Measurements from ENCODE around the gene MIS18BP1. TPM values are rescaled to one million over a fixed set of nuclear protein-coding genes. Genes with fewer than 3 reads are reported as not detected.
"Not testable (repeated sequence)": the region's sequence is repeated elsewhere in the genome, so short reads cannot be mapped to it uniquely, and the experiment has no call there.

Gene MIS18BP1
- total RNA-seq, 1 donor from 2014 or later: 26.8 TPM

- no peak overlapping the region for H3K4me3 ChIP-seq (ENCODE audit: low read depth, low read length)
- no peak for DNase-seq (ENCODE audit: low read depth)
- TF ChIP-seq CTCF (conservative IDR thresholded peaks at IDR 0.05; ENCODE audit: low read depth, low read length): no peak
Measured at GRCh38 chr14:45246691-45247090, 6.3 kb downstream of the MIS18BP1 start.

- no peak for DNase-seq (ENCODE audit: low read depth)
- TF ChIP-seq CTCF (conservative IDR thresholded peaks at IDR 0.05; ENCODE audit: low read depth, low read length): no peak
- H3K4me3 ChIP-seq (ENCODE audit: low read depth, low read length): no peak overlapping the region
Measured at GRCh38 chr14:45246151-45246550, 6.9 kb downstream of the MIS18BP1 start.

GRCh38 chr14:45242706-45243105 is 10.3 kb downstream of the MIS18BP1 start:
- no peak for DNase-seq (ENCODE audit: low read depth)
- H3K4me3 ChIP-seq (ENCODE audit: low read depth, low read length): no peak overlapping the region
- TF ChIP-seq CTCF (conservative IDR thresholded peaks at IDR 0.05; ENCODE audit: low read depth, low read length): no peak

GRCh38 chr14:45238988-45239387 is 14.0 kb downstream of the MIS18BP1 start:
- no peak overlapping the region for H3K4me3 ChIP-seq (ENCODE audit: low read depth, low read length)
- no peak for TF ChIP-seq CTCF (conservative IDR thresholded peaks at IDR 0.05; ENCODE audit: low read depth, low read length)
- no peak for DNase-seq (ENCODE audit: low read depth)

- DNase-seq (ENCODE audit: low read depth): no peak
- H3K4me3 ChIP-seq (ENCODE audit: low read depth, low read length): no peak overlapping the region
- no peak for TF ChIP-seq CTCF (conservative IDR thresholded peaks at IDR 0.05; ENCODE audit: low read depth, low read length)
Measured at GRCh38 chr14:45227566-45227965, 25.4 kb downstream of the MIS18BP1 start.

- H3K4me3 ChIP-seq (ENCODE audit: low read depth, low read length): no peak overlapping the region
- DNase-seq (ENCODE audit: low read depth): no peak
- TF ChIP-seq CTCF (conservative IDR thresholded peaks at IDR 0.05; ENCODE audit: low read depth, low read length): no peak
Measured at GRCh38 chr14:45222485-45223262, 30.3 kb downstream of the MIS18BP1 start.

GRCh38 chr14:45214341-45214740 is 38.7 kb downstream of the MIS18BP1 start:
- not testable (repeated sequence) for H3K4me3 ChIP-seq (ENCODE audit: low read depth, low read length); DNase-seq (ENCODE audit: low read depth)

GRCh38 chr14:45213716-45214115 is 39.3 kb downstream of the MIS18BP1 start:
- H3K4me3 ChIP-seq (ENCODE audit: low read depth, low read length); DNase-seq (ENCODE audit: low read depth): not testable (repeated sequence)
